H9 (cell line): ENCODE results near the gene SLC25A22. TPM values are rescaled to one million over a fixed set of nuclear protein-coding genes. Genes with fewer than 3 reads are reported as not detected.

ENCODE experiments used
- DNase-seq: peaks from one replicate; pipeline ENCODE4 v3.0.0-alpha.2; 2017
- H2AFZ ChIP-seq: one replicate; pipeline ENCODE4 v1.6.1; 2013; ENCODE audit warnings: mild to moderate bottlenecking, low read length, control low read depth, moderate library complexity
- H2AK5ac ChIP-seq: 2 replicates; pipeline ENCODE4 v1.6.1; 2013; ENCODE audit warnings: low read length, control low read depth, mixed read lengths; ENCODE audit not compliant: insufficient read length
- H2BK120ac ChIP-seq: one replicate; pipeline ENCODE4 v1.6.1; 2013; ENCODE audit warnings: low read depth, mild to moderate bottlenecking, low read length, control low read depth, inconsistent platforms; ENCODE audit not compliant: poor library complexity, severe bottlenecking
- H2BK12ac ChIP-seq: 2 replicates; pipeline ENCODE4 v1.6.1; 2013; ENCODE audit warnings: low read length, control low read depth, mixed read lengths, low read depth; ENCODE audit not compliant: insufficient read length
- H2BK15ac ChIP-seq: 2 replicates; pipeline ENCODE4 v1.6.1; 2013; ENCODE audit warnings: low read depth, low read length, control low read depth
- H2BK20ac ChIP-seq: one replicate; pipeline ENCODE4 v1.6.1; 2013; ENCODE audit warnings: low read depth, mild to moderate bottlenecking, low read length, control low read depth, inconsistent platforms; ENCODE audit not compliant: poor library complexity, severe bottlenecking
- H2BK5ac ChIP-seq: 2 replicates; pipeline ENCODE4 v1.6.1; 2013; ENCODE audit warnings: low read length, control low read depth, mixed read lengths; ENCODE audit not compliant: insufficient read length
- H3K14ac ChIP-seq: 2 replicates; pipeline ENCODE4 v1.6.1; 2013; ENCODE audit warnings: low read length, control low read depth; ENCODE audit not compliant: insufficient read depth
- H3K18ac ChIP-seq: 2 replicates; pipeline ENCODE4 v1.6.1; 2013; ENCODE audit warnings: low read depth, mild to moderate bottlenecking, mixed read lengths, low read length, control low read depth; ENCODE audit not compliant: insufficient read length
- H3K23ac ChIP-seq: 2 replicates; pipeline ENCODE4 v1.6.1; 2013; ENCODE audit warnings: low read length, control low read depth, mixed read lengths, low read depth; ENCODE audit not compliant: insufficient read length
- H3K23me2 ChIP-seq: 2 replicates; pipeline ENCODE4 v1.6.1; 2013; ENCODE audit warnings: low read depth, mild to moderate bottlenecking, mixed read lengths, low read length, control low read depth; ENCODE audit not compliant: insufficient read length, poor library complexity, severe bottlenecking
- H3K27ac ChIP-seq: 2 replicates; pipeline ENCODE4 v1.5.1; 2013; ENCODE audit warnings: low read length, control low read depth, mixed read lengths, low read depth; ENCODE audit not compliant: insufficient read length
- H3K27me3 ChIP-seq: 2 replicates; pipeline ENCODE4 v1.6.1; 2013; ENCODE audit warnings: low read length, control low read depth, inconsistent platforms; ENCODE audit not compliant: insufficient read depth
- H3K4ac ChIP-seq: 2 replicates; pipeline ENCODE4 v1.6.1; 2013; ENCODE audit warnings: low read depth, mild to moderate bottlenecking, control low read depth, inconsistent platforms, low read length, moderate library complexity
- H3K4me1 ChIP-seq: 2 replicates; pipeline ENCODE4 v1.6.1; 2013; ENCODE audit warnings: low read length, control low read depth, inconsistent platforms; ENCODE audit not compliant: insufficient read depth
- H3K4me2 ChIP-seq: 2 replicates; pipeline ENCODE4 v1.6.1; 2013; ENCODE audit warnings: low read length, control low read depth, mixed read lengths; ENCODE audit not compliant: insufficient read length, insufficient read depth
- H3K56ac ChIP-seq: 2 replicates; pipeline ENCODE4 v1.6.1; 2013; ENCODE audit warnings: low read depth, mild to moderate bottlenecking, mixed read lengths, low read length, control low read depth; ENCODE audit not compliant: insufficient read length
- H3K79me1 ChIP-seq: 2 replicates; pipeline ENCODE4 v1.6.1; 2013; ENCODE audit warnings: low read depth, mild to moderate bottlenecking, moderate library complexity, low read length, control low read depth, inconsistent platforms; ENCODE audit not compliant: insufficient read depth, poor library complexity, severe bottlenecking
- H3K79me2 ChIP-seq: 2 replicates; pipeline ENCODE4 v1.6.1; 2013; ENCODE audit warnings: low read length, control low read depth, inconsistent platforms; ENCODE audit not compliant: insufficient read depth
- H3K9ac ChIP-seq: 2 replicates; pipeline ENCODE4 v1.6.1; 2013; ENCODE audit warnings: low read length, control low read depth, mixed read lengths; ENCODE audit not compliant: insufficient read length; ENCODE audit errors: extremely low read depth
- H3K9me3 ChIP-seq: one replicate; pipeline ENCODE4 v1.6.1; 2013; ENCODE audit warnings: low read depth, low read length, inconsistent platforms; ENCODE audit not compliant: control insufficient read depth
- H3T11ph ChIP-seq: one replicate; pipeline ENCODE4 v1.6.1; 2013; ENCODE audit warnings: mild to moderate bottlenecking, low read length, control low read depth, inconsistent platforms
- H4K20me1 ChIP-seq: one replicate; pipeline ENCODE4 v1.6.1; 2013; ENCODE audit not compliant: control insufficient read depth, insufficient read length, insufficient read depth
- H4K5ac ChIP-seq: 2 replicates; pipeline ENCODE4 v1.6.1; 2013; ENCODE audit warnings: low read depth, mild to moderate bottlenecking, mixed read lengths, low read length, control low read depth; ENCODE audit not compliant: insufficient read length
- H4K8ac ChIP-seq: replicated peaks from 2 replicates; pipeline ENCODE4 v1.6.1; 2013; ENCODE audit warnings: low read length, control low read depth, mixed read lengths, low read depth; ENCODE audit not compliant: insufficient read length
- H4K91ac ChIP-seq: 2 replicates; pipeline ENCODE4 v1.6.1; 2013; ENCODE audit warnings: low read depth, mild to moderate bottlenecking, moderate library complexity, mixed read lengths, low read length, control low read depth; ENCODE audit not compliant: insufficient read length
- H3K27ac Mint-ChIP-seq, 3 experiments: 2 replicates in 2 of 3; 3 replicates in 1 of 3; pipeline ENCODE4 v1.8.0; 2020 to 2021; ENCODE audit warnings: mixed read lengths in 3 of 3, mild to moderate bottlenecking in 1 of 3, moderate library complexity in 1 of 3
- H3K27me3 Mint-ChIP-seq: 2 replicates; pipeline ENCODE4 v1.8.0; 2021; ENCODE audit warnings: low read depth, mild to moderate bottlenecking, moderate library complexity, mixed read lengths
- H3K36me3 Mint-ChIP-seq, 3 experiments: 2 replicates in 2 of 3; 3 replicates in 1 of 3; pipeline ENCODE4 v1.8.0; 2020 to 2021; ENCODE audit warnings: low read depth in 3 of 3, mixed read lengths in 3 of 3; ENCODE audit not compliant: insufficient read depth in 1 of 3
- H3K4me1 Mint-ChIP-seq, 2 experiments: 2 replicates each; pipeline ENCODE4 v1.8.0; 2020; ENCODE audit warnings: mixed read lengths in 2 of 2
- H3K4me3 Mint-ChIP-seq, 2 experiments: 2 replicates in 1 of 2; 3 replicates in 1 of 2; pipeline ENCODE4 v1.8.0; 2020 to 2021; ENCODE audit warnings: mild to moderate bottlenecking in 2 of 2, mixed read lengths in 2 of 2, moderate library complexity in 1 of 2
- H3K9me3 Mint-ChIP-seq, 2 experiments: 2 replicates in 1 of 2; 3 replicates in 1 of 2; pipeline ENCODE4 v1.8.0; 2020; ENCODE audit warnings: mild to moderate bottlenecking in 2 of 2, mixed read lengths in 2 of 2, moderate library complexity in 1 of 2
- WGBS: extraction: QIAGEN DNeasy Blood & Tissue Kit; methylation state at CpG from one replicate; pipeline ENCODE4 v1.1.7; 2013; ENCODE audit warnings: missing lambda C conversion rate, low lambda C conversion rate, mixed read lengths; ENCODE audit not compliant: insufficient read length; ENCODE audit errors: extremely low coverage; 5-methylcytosine and 5-hydroxymethylcytosine counted together
- total RNA-seq: library from RNA; stranded (reverse); gene quantifications from 2 replicates; pipeline ENCODE4 v1.2.1, GENCODE V29; 2021
- TF ChIP-seq, protein P1 (sequence below): fragments of 200-600 bp; sonication (generic); conservative IDR thresholded peaks from 3 replicates; pipeline ENCODE4 v1.8.0; 2021; ENCODE audit warnings: antibody characterized with exemption, mild to moderate bottlenecking

Gene SLC25A22
- total RNA-seq, 1 experiment from 2014 or later: 51.9 TPM

DNA sequence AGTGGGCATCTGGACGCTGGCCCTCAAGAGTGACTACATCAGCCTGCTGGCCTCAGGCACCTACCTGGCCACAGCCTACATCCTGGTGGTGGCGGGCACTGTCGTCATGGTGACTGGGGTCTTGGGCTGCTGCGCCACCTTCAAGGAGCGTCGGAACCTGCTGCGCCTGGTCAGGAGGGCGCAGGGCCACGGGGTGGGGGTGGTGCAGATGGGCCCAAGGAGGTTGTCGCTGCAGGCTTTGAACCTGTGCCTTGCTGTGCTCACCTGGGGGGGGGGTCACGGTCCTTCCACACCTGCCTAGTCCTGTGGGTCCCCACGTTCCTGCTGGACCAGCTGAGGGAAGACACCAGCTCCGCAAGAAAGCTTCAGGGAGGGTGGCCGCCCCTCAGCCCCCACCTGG, 38.2 kb upstream of the SLC25A22 start:
- WGBS: no CpG with 5 or more reads among the region's 14 CpGs
- H3K9me3 ChIP-seq: no peaks in the 10 kb centered on the region
- no peak overlapping the region for H3K4ac ChIP-seq
- H3K27ac Mint-ChIP-seq: no peak overlapping the region; a peak in 1 of 7 replicates
- H3K23me2 ChIP-seq: peaks cover 8% of the 10 kb centered on the region
- H2AK5ac ChIP-seq: no peak overlapping the region
- H3K4me1 ChIP-seq: no peaks in the 10 kb centered on the region; the same call in 1 of the 2 replicates
- H3K79me2 ChIP-seq: no peaks in the 10 kb centered on the region; the same call in 1 of the 2 replicates
- no peak overlapping the region for H4K91ac ChIP-seq
- H4K20me1 ChIP-seq: no peaks in the 10 kb centered on the region
- H3K4me1 Mint-ChIP-seq: peaks cover 23 to 37% of the 10 kb centered on the region in 2 experiments
- no peak overlapping the region for H3K9ac ChIP-seq
- H2BK120ac ChIP-seq: no peak overlapping the region
- peaks cover 4% of the 10 kb centered on the region; the same call in 1 of the 2 replicates for H3K27me3 ChIP-seq
- H3K27ac ChIP-seq: no peak overlapping the region
- no peak for DNase-seq
- peaks cover 12% of the 10 kb centered on the region for H3K27me3 Mint-ChIP-seq
- peaks cover 10 to 54% (median 44%) of the 10 kb centered on the region in 3 experiments; a peak in 6 of 7 replicates for H3K36me3 Mint-ChIP-seq
- no peaks in the 10 kb centered on the region for H3K9me3 Mint-ChIP-seq
- no peaks in the 10 kb centered on the region for H3K79me1 ChIP-seq
- H3K14ac ChIP-seq: no peak overlapping the region
- H2BK15ac ChIP-seq: no peak overlapping the region
- no peak overlapping the region for H4K8ac ChIP-seq
- no peak overlapping the region for H2BK12ac ChIP-seq
- H3K56ac ChIP-seq: no peak overlapping the region
- H2AFZ ChIP-seq: no peak overlapping the region
- no peak overlapping the region for H3K18ac ChIP-seq
- H2BK5ac ChIP-seq: no peak overlapping the region
- no peak overlapping the region for H3K4me3 Mint-ChIP-seq
- no peak overlapping the region for H3K23ac ChIP-seq
- H3T11ph ChIP-seq: no peak overlapping the region
- TF ChIP-seq, protein P1, sequence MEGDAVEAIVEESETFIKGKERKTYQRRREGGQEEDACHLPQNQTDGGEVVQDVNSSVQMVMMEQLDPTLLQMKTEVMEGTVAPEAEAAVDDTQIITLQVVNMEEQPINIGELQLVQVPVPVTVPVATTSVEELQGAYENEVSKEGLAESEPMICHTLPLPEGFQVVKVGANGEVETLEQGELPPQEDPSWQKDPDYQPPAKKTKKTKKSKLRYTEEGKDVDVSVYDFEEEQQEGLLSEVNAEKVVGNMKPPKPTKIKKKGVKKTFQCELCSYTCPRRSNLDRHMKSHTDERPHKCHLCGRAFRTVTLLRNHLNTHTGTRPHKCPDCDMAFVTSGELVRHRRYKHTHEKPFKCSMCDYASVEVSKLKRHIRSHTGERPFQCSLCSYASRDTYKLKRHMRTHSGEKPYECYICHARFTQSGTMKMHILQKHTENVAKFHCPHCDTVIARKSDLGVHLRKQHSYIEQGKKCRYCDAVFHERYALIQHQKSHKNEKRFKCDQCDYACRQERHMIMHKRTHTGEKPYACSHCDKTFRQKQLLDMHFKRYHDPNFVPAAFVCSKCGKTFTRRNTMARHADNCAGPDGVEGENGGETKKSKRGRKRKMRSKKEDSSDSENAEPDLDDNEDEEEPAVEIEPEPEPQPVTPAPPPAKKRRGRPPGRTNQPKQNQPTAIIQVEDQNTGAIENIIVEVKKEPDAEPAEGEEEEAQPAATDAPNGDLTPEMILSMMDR: no peak
- no peak overlapping the region for H2BK20ac ChIP-seq
- no peak overlapping the region for H3K4me2 ChIP-seq
- no peak overlapping the region for H4K5ac ChIP-seq
